Measurements from ENCODE around the gene RAB42. TPM values are rescaled to one million over a fixed set of nuclear protein-coding genes. Genes with fewer than 3 reads are reported as not detected.
A peak's percentile ranks its signal among the peaks of the same experiment; 100 is the strongest.

Gene RAB42
- total RNA-seq, 1 experiment from 2014 or later = 2.4 TPM

- H3K4me1 ChIP-seq (ENCODE audit: insufficient read depth, low read length, poor library complexity, severe bottlenecking) = peaks cover 16% of the 10 kb centered on the region
- H3K27ac ChIP-seq (ENCODE audit: low read depth, low read length, poor library complexity, severe bottlenecking) = peak within 1 kb of the TSS; percentile 82
- BruUV-seq (replicated peaks) = TSS peak; percentile 96
- POLR2A ChIA-PET (ENCODE audit: low non-redundant PET) = interaction anchor here (0.5 to 1.4 kb wide), 11 partner anchors 9 to 1475 kb away, joined by 3 to 19 read pairs (median 4); no protein-coding TSS in a partner anchor
- no peaks in the 10 kb centered on the region for H3K36me3 ChIP-seq (ENCODE audit: insufficient read depth, low read length, poor library complexity, severe bottlenecking)
- peak; percentile 98 for DNase-seq (ENCODE audit: low spot score)
- H3K27me3 ChIP-seq (replicated peaks; ENCODE audit: insufficient read depth, low read depth, low read length, poor library complexity) = no peaks in the 10 kb centered on the region
- TF ChIP-seq EZH2 (IDR thresholded peaks at IDR 0.05; ENCODE audit: borderline replicate concordance, low read depth, low read length, poor library complexity, severe bottlenecking) = no peak
- TF ChIP-seq, protein P1, sequence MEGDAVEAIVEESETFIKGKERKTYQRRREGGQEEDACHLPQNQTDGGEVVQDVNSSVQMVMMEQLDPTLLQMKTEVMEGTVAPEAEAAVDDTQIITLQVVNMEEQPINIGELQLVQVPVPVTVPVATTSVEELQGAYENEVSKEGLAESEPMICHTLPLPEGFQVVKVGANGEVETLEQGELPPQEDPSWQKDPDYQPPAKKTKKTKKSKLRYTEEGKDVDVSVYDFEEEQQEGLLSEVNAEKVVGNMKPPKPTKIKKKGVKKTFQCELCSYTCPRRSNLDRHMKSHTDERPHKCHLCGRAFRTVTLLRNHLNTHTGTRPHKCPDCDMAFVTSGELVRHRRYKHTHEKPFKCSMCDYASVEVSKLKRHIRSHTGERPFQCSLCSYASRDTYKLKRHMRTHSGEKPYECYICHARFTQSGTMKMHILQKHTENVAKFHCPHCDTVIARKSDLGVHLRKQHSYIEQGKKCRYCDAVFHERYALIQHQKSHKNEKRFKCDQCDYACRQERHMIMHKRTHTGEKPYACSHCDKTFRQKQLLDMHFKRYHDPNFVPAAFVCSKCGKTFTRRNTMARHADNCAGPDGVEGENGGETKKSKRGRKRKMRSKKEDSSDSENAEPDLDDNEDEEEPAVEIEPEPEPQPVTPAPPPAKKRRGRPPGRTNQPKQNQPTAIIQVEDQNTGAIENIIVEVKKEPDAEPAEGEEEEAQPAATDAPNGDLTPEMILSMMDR (conservative IDR thresholded peaks at IDR 0.05; ENCODE audit: low read depth, low read length) = peak; percentile 54
- H3K4me3 ChIP-seq (ENCODE audit: low read depth, low read length, poor library complexity, severe bottlenecking) = peak within 1 kb of the TSS; percentile 81
- H3K9me3 ChIP-seq (ENCODE audit: low read depth, low read length, poor library complexity, severe bottlenecking) = no peaks in the 10 kb centered on the region
- intact Hi-C loops (cut with micrococcal nuclease; ENCODE audit: unreplicated experiment) = no loop called here
- CTCF ChIA-PET = interaction anchor here (0.5 to 1.5 kb wide), 12 partner anchors 9 to 785 kb away, joined by 3 to 14 read pairs (median 8); partner anchors contain the start of genes GMEB1 and YTHDF2
Measured at GRCh38 chr1:28642847-28643635, 51.0 kb downstream of the RAB42 start, which contains the start of gene TAF12. TAF12 (minus strand) TSS chr1:28643067; CDS start chr1:28622081, 20,986 bp downstream.

GRCh38 chr1:28644494-28644893 lies 52.4 kb downstream of the RAB42 start:
- intact Hi-C loops (cut with micrococcal nuclease; ENCODE audit: unreplicated experiment) = no loop called here
- no peaks in the 10 kb centered on the region for H3K27me3 ChIP-seq (replicated peaks; ENCODE audit: insufficient read depth, low read depth, low read length, poor library complexity)
- ChIA-PET POLR2A (ENCODE audit: low non-redundant PET) (no interaction called here), CTCF (interaction anchor here (1.0 kb wide), 1 partner anchor 92 kb away, joined by 8 read pairs; the partner anchor contains the start of gene YTHDF2)
- no peak overlapping the region for H3K4me3 ChIP-seq (ENCODE audit: low read depth, low read length, poor library complexity, severe bottlenecking)
- TF ChIP-seq, protein P1 (conservative IDR thresholded peaks at IDR 0.05; ENCODE audit: low read depth, low read length) = no peak
- TF ChIP-seq EZH2 (IDR thresholded peaks at IDR 0.05; ENCODE audit: borderline replicate concordance, low read depth, low read length, poor library complexity, severe bottlenecking) = no peak
- H3K4me1 ChIP-seq (ENCODE audit: insufficient read depth, low read length, poor library complexity, severe bottlenecking) = peaks cover 23% of the 10 kb centered on the region
- no peak for DNase-seq (ENCODE audit: low spot score)
- no peak overlapping the region for H3K27ac ChIP-seq (ENCODE audit: low read depth, low read length, poor library complexity, severe bottlenecking)
- BruUV-seq (replicated peaks) = no TSS peak
- no peaks in the 10 kb centered on the region for H3K9me3 ChIP-seq (ENCODE audit: low read depth, low read length, poor library complexity, severe bottlenecking)
- no peaks in the 10 kb centered on the region for H3K36me3 ChIP-seq (ENCODE audit: insufficient read depth, low read length, poor library complexity, severe bottlenecking)

Other genes with a start within 250 kb of the RAB42 start
- 63.4 and 66.2 TPM in 2 replicates for gene PHACTR4, start 222.5 kb upstream of the RAB42 start, total RNA-seq (2021)
- gene RCC1, start 86.2 kb upstream of the RAB42 start, total RNA-seq (2021) = 111 and 125 TPM in 2 replicates
- gene TRNAU1AP, start 39.2 kb upstream of the RAB42 start, total RNA-seq (2021) = 33.8 and 38.8 TPM in 2 replicates
- gene TAF12, start 50.8 kb downstream of the RAB42 start, total RNA-seq (2021) = 17.9 and 22.6 TPM in 2 replicates
- gene RNU11, start 56.3 kb downstream of the RAB42 start, total RNA-seq (2021) = not detected in 2 replicates
- 20.9 and 23.0 TPM in 2 replicates for gene GMEB1, start 76.5 kb downstream of the RAB42 start, total RNA-seq (2021)
- gene YTHDF2, start 144.7 kb downstream of the RAB42 start, total RNA-seq (2021) = 99.6 and 111 TPM in 2 replicates
- gene OPRD1, start 219.9 kb downstream of the RAB42 start, total RNA-seq (2021) = 0.79 and 0.97 TPM in 2 replicates